H1 (cell line): ENCODE results near the gene CD163.

Source experiments
- MAFK ChIP-seq: IDR thresholded peaks from 2 replicates; pipeline ENCODE4 v1.6.1; 2012; ENCODE audit warnings: low read depth, mild to moderate bottlenecking, improper control_type of control experiment, low read length
- POLR2A ChIP-seq, 2 experiments: IDR thresholded peaks; 1 replicate in 1 of 2; 2 replicates in 1 of 2; pipeline ENCODE4 v1.6.1; 2011; ENCODE audit warnings: low read depth in 2 of 2, low read length in 2 of 2, mild to moderate bottlenecking in 2 of 2; ENCODE audit errors: control extremely low read depth in 1 of 2
- POLR2AphosphoS5 ChIP-seq: IDR thresholded peaks from 2 replicates; pipeline ENCODE4 v1.6.1; 2011; ENCODE audit warnings: low read depth, low read length
- SIN3A ChIP-seq, 2 experiments: IDR thresholded peaks in 1 of 2; conservative IDR thresholded peaks in 1 of 2; 2 replicates each; pipeline ENCODE4 v1.6.1; 2011 to 2012; ENCODE audit warnings: low read length in 2 of 2, improper control_type of control experiment in 1 of 2, low read depth in 1 of 2, mild to moderate bottlenecking in 1 of 2
- TAF1 ChIP-seq: IDR thresholded peaks from 2 replicates; pipeline ENCODE4 v1.6.1; 2011; ENCODE audit warnings: mild to moderate bottlenecking, low read depth, low read length
- TF ChIP-seq, protein P1 (sequence below), 3 experiments: IDR thresholded peaks; 1 replicate in 2 of 3; 2 replicates in 1 of 3; pipeline versions ENCODE4 v1.5.1 to v1.6.1; 2011; ENCODE audit warnings: low read length in 3 of 3, mild to moderate bottlenecking in 3 of 3, inconsistent platforms in 2 of 3, low read depth in 1 of 3, moderate library complexity in 1 of 3; ENCODE audit not compliant: insufficient read depth in 1 of 3; ENCODE audit errors: control extremely low read depth in 1 of 3
- TF ChIP-seq, protein P2 (sequence below): IDR thresholded peaks from 2 replicates; pipeline ENCODE4 v1.6.1; 2012; ENCODE audit warnings: inconsistent platforms

DNA sequence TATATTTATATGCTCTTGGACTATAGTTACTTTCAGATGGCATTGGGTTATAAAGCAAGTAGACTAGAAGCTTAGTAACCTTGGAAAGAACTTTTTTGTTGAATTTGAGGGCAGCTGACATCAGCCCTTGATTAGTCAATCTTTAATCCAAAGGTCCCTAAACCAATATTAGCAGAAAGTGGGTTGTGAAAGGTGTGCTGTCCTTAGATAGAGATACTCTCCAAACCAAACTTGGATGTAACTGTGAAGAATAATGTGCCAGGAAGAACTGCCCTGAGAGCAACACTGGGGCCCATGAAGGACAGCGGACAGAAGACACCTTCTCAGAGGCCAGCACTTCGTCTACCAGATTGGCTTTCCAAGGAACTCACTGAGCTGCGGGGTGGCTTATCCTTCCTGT is 10.6 kb downstream of the CD163 start:
- TF ChIP-seq, protein P1, sequence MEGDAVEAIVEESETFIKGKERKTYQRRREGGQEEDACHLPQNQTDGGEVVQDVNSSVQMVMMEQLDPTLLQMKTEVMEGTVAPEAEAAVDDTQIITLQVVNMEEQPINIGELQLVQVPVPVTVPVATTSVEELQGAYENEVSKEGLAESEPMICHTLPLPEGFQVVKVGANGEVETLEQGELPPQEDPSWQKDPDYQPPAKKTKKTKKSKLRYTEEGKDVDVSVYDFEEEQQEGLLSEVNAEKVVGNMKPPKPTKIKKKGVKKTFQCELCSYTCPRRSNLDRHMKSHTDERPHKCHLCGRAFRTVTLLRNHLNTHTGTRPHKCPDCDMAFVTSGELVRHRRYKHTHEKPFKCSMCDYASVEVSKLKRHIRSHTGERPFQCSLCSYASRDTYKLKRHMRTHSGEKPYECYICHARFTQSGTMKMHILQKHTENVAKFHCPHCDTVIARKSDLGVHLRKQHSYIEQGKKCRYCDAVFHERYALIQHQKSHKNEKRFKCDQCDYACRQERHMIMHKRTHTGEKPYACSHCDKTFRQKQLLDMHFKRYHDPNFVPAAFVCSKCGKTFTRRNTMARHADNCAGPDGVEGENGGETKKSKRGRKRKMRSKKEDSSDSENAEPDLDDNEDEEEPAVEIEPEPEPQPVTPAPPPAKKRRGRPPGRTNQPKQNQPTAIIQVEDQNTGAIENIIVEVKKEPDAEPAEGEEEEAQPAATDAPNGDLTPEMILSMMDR (IDR thresholded peaks at IDR 0.05; ENCODE audit: control extremely low read depth in 1 of 3, insufficient read depth in 1 of 3, low read depth in 1 of 3, low read length in 3 of 3) = no peak
- TF ChIP-seq POLR2A (IDR thresholded peaks at IDR 0.05; ENCODE audit: control extremely low read depth in 1 of 2, low read depth in 2 of 2, low read length in 2 of 2) (no peak), SIN3A (conservative IDR thresholded peaks at IDR 0.05 in 1 of 2, IDR thresholded peaks at IDR 0.05 in 1 of 2; ENCODE audit: low read depth in 1 of 2, low read length in 2 of 2) (no peak), TAF1 (no peak), POLR2AphosphoS5 (no peak), MAFK (no peak)
- TF ChIP-seq, protein P2, sequence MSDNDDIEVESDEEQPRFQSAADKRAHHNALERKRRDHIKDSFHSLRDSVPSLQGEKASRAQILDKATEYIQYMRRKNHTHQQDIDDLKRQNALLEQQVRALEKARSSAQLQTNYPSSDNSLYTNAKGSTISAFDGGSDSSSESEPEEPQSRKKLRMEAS = no peak
